ENCODE results near the gene FCGR3B.
"Not testable (repeated sequence)": the region's sequence is repeated elsewhere in the genome, so short reads cannot be mapped to it uniquely, and the experiment has no call there.

- TF ChIP-seq CTCF (IDR thresholded peaks at IDR 0.05; ENCODE audit: low read length); EZH2 (IDR thresholded peaks at IDR 0.05; ENCODE audit: borderline replicate concordance, low read length): not testable (repeated sequence)
Measured at GRCh38 chr1:161634993-161635392, 4.0 kb upstream of the FCGR3B start.
